ENCODE data around the gene ANO2. TPM values are rescaled to one million over a fixed set of nuclear protein-coding genes. Genes with fewer than 3 reads are reported as not detected.

Gene ANO2
- total RNA-seq, 2 experiments from 2014 or later, result not detected

DNA sequence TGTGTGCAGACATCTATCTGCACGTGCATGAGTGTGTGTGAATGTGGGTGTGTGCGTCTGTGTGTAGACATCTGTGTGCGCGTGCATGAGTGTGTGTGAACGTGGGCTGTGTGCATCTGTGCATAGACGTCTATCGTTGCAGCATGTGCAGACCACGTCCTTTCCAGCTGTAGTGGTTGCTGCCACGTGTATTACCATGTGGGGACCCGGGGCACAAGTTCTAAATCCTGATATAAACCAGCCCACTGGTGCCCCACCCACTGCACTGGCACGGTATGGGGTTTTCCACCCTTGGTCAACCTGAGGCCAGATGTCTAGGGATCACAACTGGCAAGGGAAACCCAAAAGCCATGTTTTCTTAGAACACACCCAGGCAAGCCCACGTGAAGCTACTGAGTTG lies 197.0 kb downstream of the ANO2 start:
- Mint-ChIP-seq H3K4me1 (ENCODE audit: low read depth) (peaks cover 23% of the 10 kb centered on the region), H3K27ac (no peak overlapping the region), H3K36me3 (ENCODE audit: low read depth) (no peaks in the 10 kb centered on the region), H3K4me3 (no peak overlapping the region), H3K27me3 (no peaks in the 10 kb centered on the region), H3K9me3 (no peaks in the 10 kb centered on the region)
- DNase-seq, result peak; percentile 3
- intact Hi-C loops (cut with micrococcal nuclease), result no loop called here
- no peak for TF ChIP-seq CTCF (IDR thresholded peaks at IDR 0.05)
- ATAC-seq, result no peak
- ChIA-PET CTCF (interaction anchor here (1.1 kb wide), 1 partner anchor 49 kb away, joined by 3 read pairs; no protein-coding TSS in a partner anchor), POLR2A (interaction anchor here (0.8 kb wide), 1 partner anchor 47 kb away, joined by 3 read pairs; no protein-coding TSS in a partner anchor)

DNA sequence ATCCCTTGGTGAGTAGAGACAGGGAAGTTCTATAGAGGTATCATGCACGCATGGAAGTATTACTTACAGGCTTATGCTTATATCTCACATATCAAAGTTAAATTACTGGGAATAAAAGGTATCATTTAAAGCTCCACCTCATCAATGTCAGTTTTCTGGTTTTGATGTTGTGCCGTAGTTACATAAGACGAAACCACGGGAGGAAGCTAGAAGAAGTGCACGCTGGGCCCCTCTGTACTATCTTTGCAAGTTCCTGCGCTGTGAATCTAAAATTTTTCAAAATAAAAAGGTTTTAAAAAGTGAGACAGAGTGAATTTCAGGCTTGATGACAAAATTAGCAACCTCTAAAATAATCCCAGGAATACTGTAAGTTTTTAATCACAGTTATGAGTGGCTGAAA lies 198.1 kb downstream of the ANO2 start:
- Mint-ChIP-seq H3K27me3 (no peaks in the 10 kb centered on the region), H3K4me3 (no peak overlapping the region), H3K9me3 (no peaks in the 10 kb centered on the region), H3K4me1 (ENCODE audit: low read depth) (peaks cover 23% of the 10 kb centered on the region), H3K36me3 (ENCODE audit: low read depth) (no peaks in the 10 kb centered on the region), H3K27ac (no peak overlapping the region)
- DNase-seq (peak; percentile 11), ATAC-seq (no peak)
- intact Hi-C loops (cut with micrococcal nuclease), result no loop called here
- CTCF ChIA-PET, result interaction anchor here (2.5 to 3.7 kb wide), 2 partner anchors 13 to 47 kb away, joined by 18 to 29 read pairs; no protein-coding TSS in a partner anchor
- no peak for TF ChIP-seq CTCF (IDR thresholded peaks at IDR 0.05)
- POLR2A ChIA-PET, result interaction anchor here (1.0 kb wide), 1 partner anchor 20 kb away, joined by 3 read pairs; no protein-coding TSS in a partner anchor

DNA sequence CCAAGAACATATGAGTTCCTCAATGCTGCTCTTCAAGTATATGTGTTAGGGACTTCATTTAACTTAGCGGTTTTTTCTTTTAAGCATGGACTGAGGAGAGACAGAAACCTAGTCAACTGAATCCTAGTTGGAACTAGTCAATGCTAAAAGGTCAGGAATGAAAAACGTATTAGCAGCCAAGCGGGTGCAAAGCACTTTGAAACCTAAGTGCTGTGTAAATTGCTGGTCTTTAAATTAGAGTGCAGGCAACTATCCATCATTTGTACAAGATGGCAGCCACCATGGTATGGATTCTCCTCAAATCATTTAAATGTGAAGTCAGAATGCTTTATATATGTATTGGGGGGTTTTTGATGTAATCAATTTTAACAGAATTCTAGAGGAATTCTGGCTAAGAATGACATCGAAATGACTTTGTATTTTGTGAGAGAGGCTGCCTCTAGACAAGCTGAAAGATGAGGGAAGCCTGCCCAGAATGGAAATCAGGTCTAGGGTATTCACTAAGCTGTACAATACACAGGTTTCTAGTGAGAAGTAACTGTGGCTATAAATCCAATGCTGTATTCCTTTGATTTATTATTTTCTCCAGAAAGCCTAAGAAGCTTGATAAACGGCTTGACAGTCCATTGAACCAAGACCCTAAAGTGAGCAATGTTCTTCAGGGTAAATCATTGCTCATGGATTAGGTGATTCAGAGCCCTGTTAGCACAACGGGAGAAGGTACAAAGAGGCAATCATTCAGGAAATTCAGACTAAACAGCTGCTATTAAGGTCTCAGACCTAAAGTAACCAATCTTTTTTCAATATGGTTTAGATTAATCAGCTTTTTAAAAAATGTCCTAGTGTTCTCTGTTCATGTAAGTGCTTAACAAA lies 198.8 kb downstream of the ANO2 start:
- Mint-ChIP-seq H3K27ac (no peak overlapping the region), H3K4me1 (ENCODE audit: low read depth) (peaks cover 23% of the 10 kb centered on the region), H3K4me3 (no peak overlapping the region), H3K36me3 (ENCODE audit: low read depth) (no peaks in the 10 kb centered on the region), H3K9me3 (no peaks in the 10 kb centered on the region), H3K27me3 (no peaks in the 10 kb centered on the region)
- no peak for TF ChIP-seq CTCF (IDR thresholded peaks at IDR 0.05)
- intact Hi-C loops (cut with micrococcal nuclease), result no loop called here
- DNase-seq (no peak), ATAC-seq (no peak)
- ChIA-PET POLR2A (interaction anchor here (0.9 to 1.0 kb wide), 2 partner anchors 21 to 292 kb away, joined by 3 read pairs; no protein-coding TSS in a partner anchor), CTCF (interaction anchor here (0.7 to 3.7 kb wide), 17 partner anchors 8 to 153 kb away, joined by 3 to 29 read pairs (median 5); no protein-coding TSS in a partner anchor)

DNA sequence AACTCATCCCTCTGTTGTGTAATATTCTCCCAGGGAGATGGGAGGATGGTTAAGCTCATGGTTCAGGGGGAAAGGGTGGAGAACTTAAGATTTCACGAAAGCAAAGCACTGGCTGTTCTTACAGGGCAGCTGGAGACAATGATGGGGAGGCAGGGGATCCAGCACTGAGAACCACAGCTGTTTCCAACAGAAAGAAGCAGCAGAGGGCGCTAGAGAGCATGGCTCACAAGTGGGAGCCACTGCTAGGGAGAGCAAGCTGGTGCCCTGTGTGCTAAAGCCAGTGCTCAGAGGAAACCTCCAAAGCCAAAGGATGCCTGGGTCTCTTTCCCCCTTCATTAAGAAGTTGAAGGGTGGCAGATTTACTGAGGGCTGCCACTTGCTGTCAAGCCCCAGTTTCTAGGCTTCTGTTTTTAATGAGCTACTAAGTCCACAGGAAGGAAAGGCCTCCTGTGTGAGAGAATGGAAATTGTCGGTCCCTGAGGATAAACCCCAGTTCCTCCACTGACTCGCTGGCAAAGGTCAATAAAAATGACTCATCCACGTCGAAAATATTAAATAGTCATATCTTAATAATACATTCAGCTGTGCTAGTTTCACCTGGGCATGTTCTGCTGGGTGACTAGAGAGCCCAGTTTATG lies 199.7 kb downstream of the ANO2 start:
- peak; percentile 82 for DNase-seq
- Mint-ChIP-seq H3K4me1 (ENCODE audit: low read depth) (peaks cover 23% of the 10 kb centered on the region), H3K27me3 (no peaks in the 10 kb centered on the region), H3K4me3 (no peak overlapping the region), H3K36me3 (ENCODE audit: low read depth) (no peaks in the 10 kb centered on the region), H3K27ac (no peak overlapping the region), H3K9me3 (no peaks in the 10 kb centered on the region)
- TF ChIP-seq CTCF (IDR thresholded peaks at IDR 0.05), result peak; percentile 88
- ChIA-PET CTCF (interaction anchor here (0.6 to 3.7 kb wide), 26 partner anchors 9 to 1045 kb away, joined by 3 to 29 read pairs (median 4); no protein-coding TSS in a partner anchor), POLR2A (interaction anchor here (0.9 kb wide), 1 partner anchor 291 kb away, joined by 3 read pairs; no protein-coding TSS in a partner anchor)
- ATAC-seq, result peak; percentile 79
- intact Hi-C loops (cut with micrococcal nuclease), result no loop called here

Measured in activated CD8-positive, alpha-beta T cell treated with anti-CD3 and anti-CD28 coated beads for 36 hours (primary cell).